Astrocyte of the cerebellum (primary cell): ENCODE measurements around the gene MAOA.

Experiments
- DNase-seq: peaks from one replicate; pipeline ENCODE4 v3.0.0-alpha.2; 2011; ENCODE audit warnings: low read depth
- H3K4me3 ChIP-seq: 2 replicates; pipeline ENCODE4 v1.5.1; 2011; ENCODE audit warnings: mild to moderate bottlenecking, low read depth, low read length, moderate library complexity
- in situ Hi-C: cut with HindIII; loops from 2 replicates; pipeline ENCODE4 v1.10.0; 2017; ENCODE audit warnings: low sequenced_read_pairs
- TF ChIP-seq, protein P1 (sequence below): IDR thresholded peaks from 2 replicates; pipeline ENCODE4 v1.5.1; 2012; ENCODE audit warnings: low read length, low read depth, moderate library complexity, mild to moderate bottlenecking; ENCODE audit errors: missing control alignments

MAOA gene

GRCh38 chrX:43688586-43688985, 32.5 kb downstream of the MAOA start:
- in situ Hi-C loops = no loop called here
- DNase-seq = no peak
- TF ChIP-seq, protein P1, sequence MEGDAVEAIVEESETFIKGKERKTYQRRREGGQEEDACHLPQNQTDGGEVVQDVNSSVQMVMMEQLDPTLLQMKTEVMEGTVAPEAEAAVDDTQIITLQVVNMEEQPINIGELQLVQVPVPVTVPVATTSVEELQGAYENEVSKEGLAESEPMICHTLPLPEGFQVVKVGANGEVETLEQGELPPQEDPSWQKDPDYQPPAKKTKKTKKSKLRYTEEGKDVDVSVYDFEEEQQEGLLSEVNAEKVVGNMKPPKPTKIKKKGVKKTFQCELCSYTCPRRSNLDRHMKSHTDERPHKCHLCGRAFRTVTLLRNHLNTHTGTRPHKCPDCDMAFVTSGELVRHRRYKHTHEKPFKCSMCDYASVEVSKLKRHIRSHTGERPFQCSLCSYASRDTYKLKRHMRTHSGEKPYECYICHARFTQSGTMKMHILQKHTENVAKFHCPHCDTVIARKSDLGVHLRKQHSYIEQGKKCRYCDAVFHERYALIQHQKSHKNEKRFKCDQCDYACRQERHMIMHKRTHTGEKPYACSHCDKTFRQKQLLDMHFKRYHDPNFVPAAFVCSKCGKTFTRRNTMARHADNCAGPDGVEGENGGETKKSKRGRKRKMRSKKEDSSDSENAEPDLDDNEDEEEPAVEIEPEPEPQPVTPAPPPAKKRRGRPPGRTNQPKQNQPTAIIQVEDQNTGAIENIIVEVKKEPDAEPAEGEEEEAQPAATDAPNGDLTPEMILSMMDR = no peak
- H3K4me3 ChIP-seq = no peak overlapping the region

DNA sequence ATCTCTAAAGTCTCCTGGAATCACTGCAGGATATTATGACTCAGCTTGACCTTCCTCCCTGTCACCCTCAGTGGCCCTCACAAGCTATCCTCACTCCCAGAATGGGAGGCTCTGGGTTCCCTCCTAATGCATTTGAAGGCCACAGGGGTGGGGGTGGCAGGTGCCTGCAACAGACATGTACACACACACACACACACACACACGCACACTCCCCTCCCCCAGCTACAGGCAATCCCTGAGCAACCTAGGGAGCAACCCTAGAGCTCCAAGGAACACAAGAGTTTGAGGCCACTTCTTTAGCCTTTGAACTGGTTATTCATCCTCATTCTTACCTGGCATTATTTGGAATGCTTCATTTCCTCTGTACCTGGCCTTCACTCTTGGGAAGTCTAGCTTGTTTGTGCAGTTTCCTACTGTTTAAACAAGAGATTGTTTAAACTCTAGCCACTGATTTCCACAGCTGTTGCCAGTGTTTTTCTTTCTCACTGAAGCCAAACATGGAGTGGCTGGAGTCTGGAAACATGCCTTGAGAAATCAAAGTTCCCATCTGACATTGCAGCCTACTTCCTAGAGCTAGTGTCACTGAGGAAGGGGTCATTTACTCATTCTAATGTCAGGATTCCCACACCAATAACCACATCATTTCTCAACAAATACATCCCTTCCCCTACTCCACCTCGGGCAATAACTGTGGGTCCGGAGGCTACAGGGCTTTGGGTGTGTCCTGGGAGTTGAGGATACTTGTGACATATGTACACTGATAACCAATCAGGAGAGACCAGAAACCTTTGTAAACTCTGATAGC, 37.7 kb downstream of the MAOA start:
- TF ChIP-seq, protein P1 = no peak
- in situ Hi-C loops = no loop called here
- H3K4me3 ChIP-seq = no peak overlapping the region
- no peak for DNase-seq

- in situ Hi-C loops = no loop called here
- no peak for DNase-seq
- TF ChIP-seq, protein P1 = no peak
- H3K4me3 ChIP-seq = no peak overlapping the region
These were observed 43.4 kb downstream of the MAOA start for GRCh38 chrX:43699475-43699874.

DNA sequence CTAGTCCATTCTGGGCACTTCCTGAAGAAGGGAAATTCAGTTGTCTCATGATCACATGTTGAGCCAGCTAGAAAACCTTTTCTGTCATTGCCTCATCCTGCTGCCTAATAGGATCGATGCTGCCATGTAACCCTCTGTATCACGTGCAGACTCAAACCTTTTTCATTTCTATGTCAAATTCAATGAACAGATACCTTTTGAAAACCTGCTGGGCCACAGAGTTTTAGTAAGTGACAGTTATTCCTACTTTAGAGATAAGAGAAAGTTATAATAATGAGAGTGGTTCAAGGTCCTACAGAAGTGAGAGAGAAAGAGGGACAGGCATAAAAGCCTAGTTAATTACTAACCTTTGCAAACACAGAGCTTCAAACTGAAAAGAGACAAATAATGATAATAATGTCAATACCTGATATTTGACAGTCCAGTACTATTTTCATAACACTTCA, 46.0 kb downstream of the MAOA start:
- TF ChIP-seq, protein P1 = no peak
- no peak for DNase-seq
- in situ Hi-C loops = no loop called here
- H3K4me3 ChIP-seq = no peak overlapping the region

- H3K4me3 ChIP-seq = no peak overlapping the region
- in situ Hi-C loops = no loop called here
- DNase-seq = no peak
- TF ChIP-seq, protein P1 = no peak
These were observed 46.6 kb downstream of the MAOA start for GRCh38 chrX:43702660-43703059.

DNA sequence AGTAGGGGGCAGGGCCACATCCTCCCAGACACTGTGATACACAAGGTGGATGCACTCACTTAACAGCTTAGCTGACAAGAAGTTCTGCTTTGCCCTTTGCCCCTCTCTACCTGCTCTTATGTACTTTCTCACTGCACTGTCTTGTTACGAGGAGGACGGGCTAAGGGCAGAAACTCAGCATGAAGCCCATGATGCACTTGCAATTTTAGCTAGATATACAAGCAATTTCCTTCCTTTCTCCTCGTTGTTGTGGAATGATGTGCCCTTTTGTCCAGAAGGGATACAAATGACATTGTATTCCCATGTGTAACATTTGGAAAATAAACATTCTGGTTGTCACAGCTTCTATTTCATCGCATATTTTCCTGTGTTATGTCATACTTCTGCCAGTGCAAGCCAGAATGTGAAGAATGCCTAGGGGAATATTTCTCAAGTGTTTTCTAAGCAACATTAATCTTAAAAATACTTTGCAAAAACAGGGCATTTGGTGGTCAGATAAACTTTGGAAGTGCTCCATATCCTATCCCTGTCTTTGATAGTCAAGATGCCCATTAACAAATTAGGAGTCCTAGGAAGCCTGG, 47.2 kb downstream of the MAOA start:
- H3K4me3 ChIP-seq = no peak overlapping the region
- DNase-seq = peak; percentile 23
- in situ Hi-C loops = no loop called here
- TF ChIP-seq, protein P1 = no peak
